Mucosa of descending colon (tissue), 3 donors: Measurements from ENCODE around the gene NR2C2. TPM values are rescaled to one million over a fixed set of nuclear protein-coding genes. Genes with fewer than 3 reads are reported as not detected.

Experiments
- ATAC-seq: fragments of 200-7000 bp; cut with Tn5 transposase; one replicate; pipeline ENCODE4 v1.9.1; 2020; ENCODE audit warnings: mild to moderate bottlenecking, moderate library complexity
- DNase-seq, 3 donors: peaks; one replicate each; pipeline ENCODE4 v3.0.0-alpha.2; 2020
- H3K36me3 ChIP-seq: fragments of 200-600 bp; one replicate; pipeline ENCODE4 v1.8.0; 2021; ENCODE audit warnings: low read depth, mild to moderate bottlenecking
- H3K4me1 ChIP-seq: fragments of 200-600 bp; one replicate; pipeline ENCODE4 v1.8.0; 2021; ENCODE audit warnings: low read depth, mild to moderate bottlenecking
- H3K4me3 ChIP-seq: fragments of 200-600 bp; one replicate; pipeline ENCODE4 v1.8.0; 2021; ENCODE audit warnings: mild to moderate bottlenecking
- H3K9me3 ChIP-seq: fragments of 200-600 bp; one replicate; pipeline ENCODE4 v1.8.0; 2021; ENCODE audit warnings: mild to moderate bottlenecking
- intact Hi-C, 2 donors: fragments of 100-400 bp; cut with DNase I in 1 of 2; cut with micrococcal nuclease in 1 of 2; formaldehyde crosslinking; loops; one replicate each; pipeline versions ENCODE4 v1.11.0 to v1.11.1; 2022; cut with DNase I, micrococcal nuclease
- total RNA-seq, 3 donors: library from RNA; stranded (reverse); fragmentation: NEBNext Ultra II Directional in 2 of 3; extraction: Animal tissue kit (Norgen Biotek cat#: 25700) in 2 of 3; gene quantifications; one replicate each; pipeline versions ENCODE4 v1.2.1 to v1.2.4, GENCODE V29; 2021 to 2023
- TF ChIP-seq, protein P1 (sequence below): fragments of 200-600 bp; IDR thresholded peaks from one replicate; pipeline ENCODE4 v1.8.0; 2022; ENCODE audit warnings: antibody characterized with exemption, mild to moderate bottlenecking
- donor health status: DM: no; HTN: no; CAD: no; lungs with moderate emphysema.
- donor health status: DM: no; HTN: no; CAD: no.
- donor health status: DM: no; HTN: yes; CAD: no.

The NR2C2 gene
- total RNA-seq, 3 donors from 2014 or later: 37.6 to 56.6 (median 53.9) TPM

DNA sequence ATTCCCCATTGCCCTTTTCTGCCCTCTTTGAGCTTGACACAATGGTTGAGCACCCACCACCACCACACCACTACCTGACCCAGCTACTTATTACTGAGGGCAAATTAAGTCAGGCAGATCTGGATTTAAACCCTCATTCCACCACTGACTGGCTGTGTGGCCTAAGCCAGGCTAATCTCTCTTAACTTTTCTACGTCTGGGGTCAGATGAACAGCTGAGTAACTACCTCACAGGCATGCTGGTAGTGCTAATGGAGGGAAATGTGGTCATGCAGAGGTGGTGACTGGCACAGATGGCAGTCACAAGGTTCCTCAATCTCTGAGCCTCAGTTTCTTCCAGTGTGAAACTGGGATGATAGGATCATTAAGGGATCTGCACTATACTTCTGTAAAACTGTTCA lies 122.1 kb downstream of the NR2C2 start:
- no peaks in the 10 kb centered on the region for H3K9me3 ChIP-seq
- TF ChIP-seq, protein P1, sequence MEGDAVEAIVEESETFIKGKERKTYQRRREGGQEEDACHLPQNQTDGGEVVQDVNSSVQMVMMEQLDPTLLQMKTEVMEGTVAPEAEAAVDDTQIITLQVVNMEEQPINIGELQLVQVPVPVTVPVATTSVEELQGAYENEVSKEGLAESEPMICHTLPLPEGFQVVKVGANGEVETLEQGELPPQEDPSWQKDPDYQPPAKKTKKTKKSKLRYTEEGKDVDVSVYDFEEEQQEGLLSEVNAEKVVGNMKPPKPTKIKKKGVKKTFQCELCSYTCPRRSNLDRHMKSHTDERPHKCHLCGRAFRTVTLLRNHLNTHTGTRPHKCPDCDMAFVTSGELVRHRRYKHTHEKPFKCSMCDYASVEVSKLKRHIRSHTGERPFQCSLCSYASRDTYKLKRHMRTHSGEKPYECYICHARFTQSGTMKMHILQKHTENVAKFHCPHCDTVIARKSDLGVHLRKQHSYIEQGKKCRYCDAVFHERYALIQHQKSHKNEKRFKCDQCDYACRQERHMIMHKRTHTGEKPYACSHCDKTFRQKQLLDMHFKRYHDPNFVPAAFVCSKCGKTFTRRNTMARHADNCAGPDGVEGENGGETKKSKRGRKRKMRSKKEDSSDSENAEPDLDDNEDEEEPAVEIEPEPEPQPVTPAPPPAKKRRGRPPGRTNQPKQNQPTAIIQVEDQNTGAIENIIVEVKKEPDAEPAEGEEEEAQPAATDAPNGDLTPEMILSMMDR: no peak
- intact Hi-C loops: no loop called here
- DNase-seq: no peak
- H3K36me3 ChIP-seq: peaks cover 11% of the 10 kb centered on the region
- no peak for ATAC-seq
- H3K4me3 ChIP-seq: no peak overlapping the region
- no peaks in the 10 kb centered on the region for H3K4me1 ChIP-seq

DNA sequence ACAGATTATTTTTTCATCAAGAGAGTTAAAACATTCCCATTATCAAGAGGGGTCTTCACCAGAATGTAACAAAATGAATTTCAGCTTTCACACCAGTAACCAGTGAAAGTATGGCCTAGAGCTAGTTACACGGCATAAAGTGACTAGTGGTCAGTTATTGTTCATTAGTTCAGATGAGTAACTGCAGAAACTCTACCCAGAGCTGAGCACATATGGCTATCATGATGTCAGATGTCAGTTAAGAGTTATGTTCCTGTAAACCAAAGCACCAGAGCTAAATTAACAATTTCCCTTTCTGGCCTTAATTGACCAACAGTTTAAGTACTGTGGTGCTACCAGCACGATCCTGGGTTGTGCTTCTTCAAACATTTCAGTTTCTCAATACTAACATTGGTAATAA lies 124.3 kb downstream of the NR2C2 start:
- TF ChIP-seq, protein P1: no peak
- peaks cover 17% of the 10 kb centered on the region for H3K36me3 ChIP-seq

DNA sequence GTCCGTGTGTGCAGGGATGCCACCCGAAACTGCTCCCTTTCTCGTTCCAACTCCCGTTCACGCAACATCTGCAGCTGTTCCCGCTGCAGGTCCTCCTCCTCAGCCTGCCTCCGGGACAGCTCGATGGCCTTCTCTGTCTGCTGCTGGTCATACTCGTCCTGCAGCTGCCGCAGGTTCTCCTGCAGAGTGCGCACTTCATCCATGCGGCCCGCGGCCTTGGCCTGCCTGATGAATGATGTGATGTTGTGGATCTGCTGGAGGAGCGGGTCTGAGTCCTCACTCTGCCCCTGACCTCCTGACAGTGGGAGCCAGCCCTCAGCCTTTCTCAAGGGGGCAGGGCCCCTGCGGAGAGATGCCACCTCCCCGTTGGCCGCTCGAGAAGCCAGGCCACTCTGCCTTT lies 127.1 kb downstream of the NR2C2 start:
- TF ChIP-seq, protein P1: no peak
- Histone ChIP-seq H3K4me1 (no peaks in the 10 kb centered on the region), H3K9me3 (no peaks in the 10 kb centered on the region), H3K36me3 (peaks cover 22% of the 10 kb centered on the region), H3K4me3 (no peak overlapping the region)
- intact Hi-C loops: no loop called here
- DNase-seq (no peak), ATAC-seq (no peak)

More for the DNA sequence above, 124.3 kb downstream of the NR2C2 start:
- ATAC-seq (no peak), DNase-seq (no peak)
- no peak overlapping the region for H3K4me3 ChIP-seq
- intact Hi-C loops: no loop called here
- H3K9me3 ChIP-seq: no peaks in the 10 kb centered on the region
- H3K4me1 ChIP-seq: no peaks in the 10 kb centered on the region

DNA sequence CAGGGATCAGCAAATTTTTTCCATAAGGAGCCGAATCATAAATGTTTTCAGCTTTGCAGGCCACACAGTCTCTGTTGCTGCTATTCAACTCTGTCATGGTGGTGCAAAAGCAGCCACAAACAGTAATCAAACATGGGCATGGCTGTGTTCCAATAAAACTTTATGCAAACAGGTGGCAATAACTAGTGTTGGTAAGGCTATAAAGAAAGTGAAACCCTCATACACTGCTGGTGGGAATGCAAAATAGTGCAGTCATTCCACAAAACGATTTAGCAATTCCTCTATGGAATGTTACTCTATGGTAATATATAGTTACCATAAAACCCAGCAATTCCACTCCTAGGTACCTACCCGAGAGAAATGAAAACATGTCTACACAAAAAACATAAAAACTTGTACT lies 131.7 kb downstream of the NR2C2 start:
- H3K4me3 ChIP-seq: no peak overlapping the region
- DNase-seq (no peak), ATAC-seq (peak; percentile 36)
- peaks cover 12% of the 10 kb centered on the region for H3K36me3 ChIP-seq
- no peaks in the 10 kb centered on the region for H3K4me1 ChIP-seq
- TF ChIP-seq, protein P1: no peak
- H3K9me3 ChIP-seq: no peaks in the 10 kb centered on the region
- intact Hi-C loops: no loop called here

DNA sequence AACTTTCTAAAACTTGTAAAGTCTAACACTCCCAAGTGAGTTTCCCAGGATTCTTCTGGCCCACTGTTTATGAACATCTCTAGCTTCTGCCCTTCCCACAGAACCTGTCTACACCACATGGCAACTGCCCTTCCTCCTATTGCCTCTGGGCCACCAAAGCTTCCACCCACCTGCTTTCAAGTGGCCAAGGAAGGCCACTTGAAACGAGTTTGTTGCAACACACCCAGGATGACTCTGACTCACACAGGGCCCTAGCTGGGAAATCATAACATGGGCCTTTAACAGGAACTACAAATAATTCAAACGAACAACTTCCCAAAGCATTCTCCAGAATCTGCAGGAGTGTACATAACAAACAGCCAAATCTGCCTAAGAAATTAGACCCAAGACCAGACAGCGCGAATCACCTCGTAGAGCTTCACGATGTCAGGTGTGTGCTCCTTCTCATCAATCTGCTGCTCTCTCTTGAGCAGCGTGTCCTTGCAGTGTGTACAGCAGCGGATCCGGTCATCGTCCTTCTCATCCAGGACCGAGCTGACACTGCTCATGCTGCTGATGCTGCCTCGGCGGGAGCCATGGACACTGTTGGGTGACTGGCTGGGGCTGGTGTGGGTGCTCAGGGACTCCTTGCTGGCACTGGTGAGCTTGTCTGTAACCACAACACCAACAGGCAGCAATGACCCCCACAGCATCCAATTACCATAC lies 134.7 kb downstream of the NR2C2 start:
- H3K4me1 ChIP-seq: no peaks in the 10 kb centered on the region
- no peaks in the 10 kb centered on the region for H3K9me3 ChIP-seq
- TF ChIP-seq, protein P1: no peak
- intact Hi-C loops: no loop called here
- no peak overlapping the region for H3K4me3 ChIP-seq
- ATAC-seq (peak; percentile 36), DNase-seq (no peak)
- H3K36me3 ChIP-seq: peaks cover 1% of the 10 kb centered on the region
